Dendritic cell treated with granulocyte-macrophage colony-stimulating factor and Interleukin-4, amounts not matched to agents 40 ng/mL and 50 ng/mL, for 4 days (primary cell): ENCODE results near the gene SPZ1.
"Not testable (repeated sequence)": the region's sequence is repeated elsewhere in the genome, so short reads cannot be mapped to it uniquely, and the experiment has no call there.

Source experiments
- H3K27ac Mint-ChIP-seq: one replicate; pipeline ENCODE4 v1.8.0; 2022; ENCODE audit warnings: mild to moderate bottlenecking, mixed read lengths
- H3K27me3 Mint-ChIP-seq: one replicate; pipeline ENCODE4 v1.8.0; 2022; ENCODE audit warnings: mild to moderate bottlenecking, mixed read lengths
- H3K36me3 Mint-ChIP-seq: one replicate; pipeline ENCODE4 v1.8.0; 2022; ENCODE audit warnings: low read depth, mixed read lengths
- H3K4me1 Mint-ChIP-seq: one replicate; pipeline ENCODE4 v1.8.0; 2022; ENCODE audit warnings: low read depth, mixed read lengths
- H3K4me3 Mint-ChIP-seq: one replicate; pipeline ENCODE4 v1.8.0; 2022; ENCODE audit warnings: mild to moderate bottlenecking, moderate library complexity, mixed read lengths
- H3K9me3 Mint-ChIP-seq: one replicate; pipeline ENCODE4 v1.8.0; 2022; ENCODE audit warnings: mixed read lengths
- intact Hi-C: fragments of 100-400 bp; cut with micrococcal nuclease; formaldehyde crosslinking; loops from one replicate; pipeline ENCODE4 v1.15.0; 2022

The SPZ1 gene

DNA sequence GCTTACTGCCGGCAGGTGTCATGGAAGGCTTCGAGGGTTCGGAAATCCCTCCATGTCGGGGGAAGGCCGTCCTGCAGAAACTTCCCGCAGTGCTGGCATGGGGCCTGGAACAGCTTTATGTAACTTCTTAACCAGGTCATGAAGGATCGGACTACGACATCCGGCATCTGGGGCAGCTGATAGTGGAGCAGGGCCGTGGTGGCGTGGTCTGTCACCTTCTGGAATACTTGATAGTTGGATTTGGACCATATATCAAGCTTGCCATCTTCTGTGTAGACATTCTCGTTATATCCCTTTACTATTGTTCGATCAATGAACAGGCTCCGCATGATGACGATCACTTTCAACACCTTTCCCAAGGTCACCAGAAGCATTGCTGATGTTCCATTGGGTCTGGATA lies 31.2 kb downstream of the SPZ1 start:
- H3K4me3 Mint-ChIP-seq, H3K27ac Mint-ChIP-seq, H3K9me3 Mint-ChIP-seq, H3K27me3 Mint-ChIP-seq, intact Hi-C loops, H3K36me3 Mint-ChIP-seq: not testable (repeated sequence)
- peaks cover 18% of the 10 kb centered on the region for H3K4me1 Mint-ChIP-seq

DNA sequence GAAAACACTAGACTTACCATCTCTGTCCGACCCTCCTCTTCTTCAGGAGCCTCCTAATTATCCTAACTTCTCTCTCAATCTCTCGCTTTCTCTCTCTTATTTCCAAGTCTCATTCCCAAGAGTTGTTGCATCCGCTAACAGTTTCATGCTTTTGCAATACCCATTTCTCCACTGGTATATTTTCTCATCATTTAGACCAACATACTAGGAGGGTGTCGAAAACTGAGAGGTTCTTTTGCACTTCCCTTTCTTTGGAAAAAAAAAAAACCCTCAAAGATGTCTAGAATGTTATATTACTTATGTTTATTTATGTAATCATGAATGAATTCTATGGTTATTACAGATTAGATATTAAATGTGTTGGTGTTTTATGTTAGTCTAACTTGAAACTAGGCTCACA lies 35.9 kb downstream of the SPZ1 start:
- Mint-ChIP-seq H3K27ac (peak overlapping the region; percentile 32), H3K9me3 (peaks cover 25% of the 10 kb centered on the region), H3K27me3 (no peaks in the 10 kb centered on the region), H3K4me3 (no peak overlapping the region), H3K36me3 (peaks cover 13% of the 10 kb centered on the region), H3K4me1 (peaks cover 22% of the 10 kb centered on the region)
- intact Hi-C loops: no loop called here

DNA sequence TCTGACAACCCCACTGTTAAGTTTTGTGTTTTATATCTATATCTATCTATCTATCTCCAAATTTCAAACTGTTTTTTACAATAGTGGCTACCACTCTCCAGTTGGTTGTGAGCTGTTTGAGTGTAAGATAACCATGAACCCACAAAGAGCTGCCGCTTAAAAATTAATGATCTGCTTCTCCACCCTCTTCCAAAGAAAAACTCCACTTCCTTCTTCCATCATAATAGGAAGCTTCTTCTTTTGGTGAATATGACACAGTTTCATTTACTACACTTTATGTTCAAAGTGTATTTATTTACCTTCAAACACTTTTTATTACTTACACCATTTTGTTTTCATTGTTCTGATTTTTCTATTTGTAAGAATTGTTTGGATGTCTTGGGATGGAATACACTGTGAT lies 37.9 kb downstream of the SPZ1 start:
- peaks cover 15% of the 10 kb centered on the region for H3K9me3 Mint-ChIP-seq
- peaks cover 26% of the 10 kb centered on the region for H3K4me1 Mint-ChIP-seq
- peak overlapping the region; percentile 90 for H3K27ac Mint-ChIP-seq
- peak overlapping the region; percentile 39 for H3K4me3 Mint-ChIP-seq
- no peaks in the 10 kb centered on the region for H3K27me3 Mint-ChIP-seq
- peaks cover 13% of the 10 kb centered on the region for H3K36me3 Mint-ChIP-seq
- intact Hi-C loops: no loop called here

DNA sequence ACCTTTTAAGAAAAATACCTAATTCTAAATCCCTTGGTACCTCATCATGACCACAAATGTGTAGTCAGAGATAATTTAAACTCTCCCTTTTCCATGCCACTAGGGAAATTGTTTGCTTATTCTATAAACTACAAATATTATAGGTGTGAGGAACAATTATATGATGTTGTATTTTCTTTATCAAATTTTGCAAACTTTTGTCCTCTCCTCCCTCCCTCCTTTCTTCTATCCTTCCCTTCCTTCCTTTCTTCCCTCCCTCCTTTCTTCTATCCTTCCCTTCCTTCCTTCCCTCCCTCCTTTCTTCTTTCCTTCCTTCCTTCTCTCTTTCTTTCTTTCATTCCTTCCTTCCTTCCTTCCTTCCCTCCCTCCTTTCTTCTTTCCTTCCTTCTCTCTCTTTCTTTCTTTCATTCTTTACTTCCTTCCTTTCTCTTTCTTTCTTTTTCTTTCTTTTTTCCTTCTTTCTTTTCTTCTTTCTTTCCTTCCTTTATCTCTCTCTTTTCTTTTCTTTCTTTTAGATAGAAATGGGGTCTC lies 41.2 kb downstream of the SPZ1 start:
- intact Hi-C loops: no loop called here
- H3K9me3 Mint-ChIP-seq: peaks cover 15% of the 10 kb centered on the region
- H3K4me3 Mint-ChIP-seq: no peak overlapping the region

DNA sequence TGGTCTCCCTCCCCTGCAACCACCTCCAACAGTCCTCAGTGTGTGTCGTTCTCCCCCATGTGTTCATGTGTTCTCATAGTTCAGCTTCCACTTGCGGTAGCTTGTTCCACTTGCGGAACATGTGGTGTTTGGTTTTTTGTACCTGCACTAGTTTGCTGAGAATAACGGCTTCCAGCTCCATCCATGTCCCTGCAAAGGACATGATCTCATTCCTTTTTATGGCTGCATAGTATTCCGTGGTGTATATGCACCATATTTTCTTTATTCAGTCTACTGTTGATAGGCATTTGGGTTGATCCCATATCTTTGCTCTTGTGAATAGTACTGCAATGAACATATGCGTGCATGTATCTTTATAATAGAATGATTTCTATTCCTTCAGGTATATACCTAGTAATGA lies 45.1 kb downstream of the SPZ1 start:
- Mint-ChIP-seq H3K4me1 (peaks cover 5% of the 10 kb centered on the region), H3K9me3 (peaks cover 2% of the 10 kb centered on the region), H3K36me3 (peaks cover under 1% of the 10 kb centered on the region), H3K27me3 (peaks cover 3% of the 10 kb centered on the region), H3K4me3 (no peak overlapping the region), H3K27ac (no peak overlapping the region)
- intact Hi-C loops: no loop called here

More for the DNA sequence above, 41.2 kb downstream of the SPZ1 start:
- peak overlapping the region; percentile 54 for H3K27ac Mint-ChIP-seq
- H3K4me1 Mint-ChIP-seq: peaks cover 20% of the 10 kb centered on the region
- H3K36me3 Mint-ChIP-seq: peaks cover 13% of the 10 kb centered on the region
- peaks cover 1% of the 10 kb centered on the region for H3K27me3 Mint-ChIP-seq

DNA sequence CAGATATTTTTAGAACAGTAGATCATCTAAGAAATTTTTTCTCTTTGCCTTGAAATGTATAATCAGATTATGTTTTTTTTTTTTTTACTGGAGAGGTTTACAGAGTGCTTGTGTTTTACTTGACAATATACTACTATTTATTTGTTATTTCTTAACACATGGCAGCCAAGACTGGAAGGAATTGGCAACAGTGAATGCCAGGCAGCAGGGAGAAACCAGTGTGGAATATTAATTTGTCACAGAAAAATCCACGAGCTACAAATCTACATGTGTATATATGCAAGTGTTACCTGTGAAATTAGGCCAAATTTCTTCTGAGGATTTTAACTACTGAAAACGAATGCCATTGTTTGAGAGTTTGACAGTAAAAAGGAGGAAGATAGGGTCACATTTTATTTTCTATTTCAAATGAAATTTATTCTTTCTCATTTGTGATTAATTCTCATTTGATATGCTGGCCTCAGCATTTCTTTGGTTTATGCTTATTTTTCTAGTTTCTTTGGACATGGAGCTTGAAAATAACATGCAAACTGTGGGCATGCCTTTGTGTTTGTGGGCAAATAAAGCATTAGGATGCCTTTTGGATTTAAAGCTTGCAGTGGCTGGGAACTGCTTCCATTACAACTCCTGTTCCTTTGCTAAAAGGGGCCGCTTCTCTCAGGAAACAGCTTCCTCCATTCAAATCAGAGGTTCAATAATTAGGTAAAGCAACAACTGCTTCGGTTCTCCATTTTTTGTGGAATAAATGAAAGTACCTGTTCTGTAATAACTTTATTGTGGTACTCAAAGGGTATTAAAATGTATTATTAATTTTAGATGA lies 49.1 kb downstream of the SPZ1 start:
- H3K36me3 Mint-ChIP-seq: no peaks in the 10 kb centered on the region
- no peak overlapping the region for H3K4me3 Mint-ChIP-seq
- no peak overlapping the region for H3K27ac Mint-ChIP-seq
- intact Hi-C loops: no loop called here
- H3K9me3 Mint-ChIP-seq: peaks cover 8% of the 10 kb centered on the region
- H3K27me3 Mint-ChIP-seq: peaks cover 3% of the 10 kb centered on the region
- peaks cover 15% of the 10 kb centered on the region for H3K4me1 Mint-ChIP-seq

DNA sequence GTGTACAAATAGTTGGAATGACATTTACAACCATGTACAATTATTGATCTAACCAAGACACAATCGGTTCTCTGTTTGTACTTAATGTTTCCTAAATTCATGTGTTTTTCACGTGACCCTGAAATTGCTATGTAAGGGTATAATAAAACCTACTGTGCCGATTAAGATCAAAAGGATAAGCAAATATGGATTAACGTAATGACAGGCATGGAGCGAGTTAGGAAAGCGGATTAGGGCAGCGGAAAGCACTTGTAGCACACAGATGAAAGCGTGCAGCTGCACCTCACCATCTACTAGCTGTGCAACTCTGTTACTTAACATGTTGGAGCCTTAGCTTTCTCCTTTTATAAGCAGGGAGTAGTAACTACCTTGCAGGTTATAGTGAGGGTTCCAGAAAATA lies 49.7 kb downstream of the SPZ1 start:
- intact Hi-C loops: no loop called here
- no peak overlapping the region for H3K4me3 Mint-ChIP-seq
- no peaks in the 10 kb centered on the region for H3K36me3 Mint-ChIP-seq
- peaks cover 3% of the 10 kb centered on the region for H3K27me3 Mint-ChIP-seq
- H3K27ac Mint-ChIP-seq: no peak overlapping the region
- H3K4me1 Mint-ChIP-seq: peaks cover 15% of the 10 kb centered on the region
- peaks cover 8% of the 10 kb centered on the region for H3K9me3 Mint-ChIP-seq

DNA sequence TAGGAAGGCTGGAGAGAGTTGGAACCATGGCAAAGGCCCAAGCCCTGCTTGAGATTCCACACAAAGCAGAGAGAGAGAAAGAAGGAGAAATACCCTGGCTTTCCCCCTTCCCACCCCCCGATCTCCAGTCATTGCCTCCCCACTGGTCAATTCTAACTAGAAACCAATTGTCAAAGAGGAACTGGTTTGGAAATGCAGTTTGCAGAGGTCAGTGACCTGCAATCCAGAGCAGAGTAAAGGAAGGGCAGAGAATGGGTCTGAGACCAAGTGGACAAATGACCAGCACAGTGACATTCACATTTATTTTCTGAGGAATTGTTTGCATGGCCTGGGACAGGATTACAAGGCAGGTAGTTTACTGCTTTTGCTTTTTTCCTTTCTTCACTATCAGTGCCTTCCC lies 50.6 kb downstream of the SPZ1 start:
- H3K36me3 Mint-ChIP-seq: no peaks in the 10 kb centered on the region
- H3K9me3 Mint-ChIP-seq: peaks cover 8% of the 10 kb centered on the region
- peak overlapping the region; percentile 43 for H3K27ac Mint-ChIP-seq
- no peak overlapping the region for H3K4me3 Mint-ChIP-seq
- intact Hi-C loops: no loop called here
- H3K4me1 Mint-ChIP-seq: peaks cover 15% of the 10 kb centered on the region
- peaks cover 1% of the 10 kb centered on the region for H3K27me3 Mint-ChIP-seq
